HL-60 (cell line): ENCODE results near the gene ALX4.

Source experiments
- DNase-seq, 2 experiments: peaks; one replicate each; pipeline ENCODE4 v3.0.0-alpha.2; 2010 to 2020; ENCODE audit warnings: low read depth in 1 of 2, low spot score in 1 of 2
- H3K27ac ChIP-seq: fragments of 250-450 bp; sonication (Bioruptor Pico); replicated peaks from 2 replicates; pipeline ENCODE4 v1.5.1; 2020; ENCODE audit warnings: mild to moderate bottlenecking, moderate library complexity
- H3K27me3 ChIP-seq: fragments of 250-450 bp; sonication (Bioruptor Pico); 2 replicates; pipeline ENCODE4 v1.5.1; 2021; ENCODE audit warnings: mild to moderate bottlenecking, moderate library complexity; ENCODE audit not compliant: insufficient read depth, poor library complexity, severe bottlenecking
- H3K4me3 ChIP-seq: replicated peaks from 2 replicates; pipeline ENCODE4 v1.5.1; 2011; ENCODE audit warnings: mild to moderate bottlenecking, control low read depth, low read length; ENCODE audit not compliant: insufficient read depth
- CTCF ChIP-seq: IDR thresholded peaks from one replicate; pipeline ENCODE4 v1.5.1; 2011; ENCODE audit warnings: low read length, control low read depth, inconsistent platforms; ENCODE audit not compliant: insufficient read depth
- GABPA ChIP-seq: IDR thresholded peaks from 2 replicates; pipeline ENCODE4 v1.6.1; 2012; ENCODE audit warnings: low read depth
- POLR2AphosphoS5 ChIP-seq: IDR thresholded peaks from 2 replicates; pipeline ENCODE4 v1.6.1; 2012; ENCODE audit warnings: low read depth
- REST ChIP-seq: IDR thresholded peaks from 2 replicates; pipeline ENCODE4 v1.6.1; 2012; ENCODE audit warnings: low read depth; ENCODE audit not compliant: insufficient replicate concordance
- SPI1 ChIP-seq: IDR thresholded peaks from 2 replicates; pipeline ENCODE4 v1.6.1; 2012; ENCODE audit warnings: low read depth, mild to moderate bottlenecking, borderline replicate concordance

Gene ALX4

GRCh38 chr11:44332665-44333064 is 22.7 kb upstream of the ALX4 start:
- no peak overlapping the region for H3K27ac ChIP-seq
- H3K4me3 ChIP-seq: no peak overlapping the region
- no peak for DNase-seq
- peaks cover 9% of the 10 kb centered on the region for H3K27me3 ChIP-seq
- TF ChIP-seq POLR2AphosphoS5: no peak
- no peak for TF ChIP-seq GABPA
- no peak for TF ChIP-seq REST

DNA sequence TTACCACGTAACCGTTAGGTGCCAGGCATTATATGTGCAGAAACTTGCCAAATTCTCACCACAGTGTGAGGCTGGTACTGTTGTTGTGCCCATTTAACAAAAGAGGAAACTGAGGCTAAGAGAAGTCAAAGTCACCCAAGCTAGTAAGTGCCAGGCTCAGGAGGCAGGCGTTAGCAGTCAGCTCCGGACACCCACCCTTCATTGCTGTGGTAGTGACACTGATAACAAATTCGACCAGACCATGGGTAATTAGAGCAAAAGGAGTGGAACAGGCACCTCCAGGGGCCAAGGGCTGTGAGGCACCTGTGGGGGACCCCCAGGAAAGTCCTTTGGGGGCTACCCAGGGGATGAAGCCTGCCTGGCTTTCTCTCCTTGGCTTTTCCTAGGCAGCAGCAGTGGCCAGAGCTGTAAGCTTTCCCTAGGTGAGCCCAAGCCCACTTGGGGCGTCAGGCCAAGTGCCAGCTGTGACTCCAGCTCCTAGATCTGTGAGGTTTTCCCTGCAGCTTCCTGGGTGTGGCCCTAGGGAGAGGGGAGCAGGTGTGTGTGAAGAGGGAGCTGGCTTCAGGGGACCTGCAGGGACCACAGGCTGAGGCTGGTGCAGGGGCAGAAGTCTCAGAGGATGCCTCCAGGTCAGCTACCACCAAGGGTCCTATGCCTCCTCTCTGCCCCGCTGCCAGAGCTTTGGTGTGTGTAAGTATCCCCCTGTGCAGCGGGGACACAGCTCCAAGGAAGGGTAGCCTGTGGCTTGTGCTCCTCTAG is 19.7 kb upstream of the ALX4 start:
- Histone ChIP-seq H3K27ac (no peak overlapping the region), H3K4me3 (no peak overlapping the region), H3K27me3 (peaks cover 18% of the 10 kb centered on the region)
- no peak for DNase-seq
- no peak for TF ChIP-seq CTCF
- no peak for TF ChIP-seq REST
- TF ChIP-seq GABPA: no peak
- TF ChIP-seq POLR2AphosphoS5: no peak
- TF ChIP-seq SPI1: no peak

DNA sequence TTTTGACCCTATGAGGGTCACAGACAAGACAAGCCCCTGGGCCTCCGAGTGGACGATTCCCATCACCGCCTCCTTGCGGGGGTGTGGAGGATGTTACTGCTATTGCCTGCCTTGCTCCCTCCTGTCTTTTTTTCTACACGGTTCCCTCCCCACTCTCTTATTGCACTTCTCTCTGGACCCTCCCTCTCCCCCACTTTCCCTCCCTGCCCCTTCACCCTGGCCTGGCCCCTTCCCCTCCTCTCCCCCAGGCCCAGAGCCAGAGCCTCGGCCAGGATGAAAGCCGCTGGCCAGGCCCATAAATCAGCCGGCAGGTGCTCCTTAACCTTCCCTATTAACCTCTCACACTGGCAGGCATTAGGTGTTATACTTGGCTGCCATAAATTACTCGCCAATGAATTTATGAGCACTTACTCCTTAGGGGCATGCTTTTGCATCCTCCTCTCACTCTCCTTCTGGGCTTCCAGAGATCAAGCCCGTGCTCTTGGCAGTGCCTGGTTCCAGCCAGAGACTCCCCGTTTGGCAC is 18.3 kb upstream of the ALX4 start:
- no peak for DNase-seq
- TF ChIP-seq GABPA (no peak), POLR2AphosphoS5 (no peak), REST (no peak), CTCF (no peak), SPI1 (no peak)
- Histone ChIP-seq H3K4me3 (no peak overlapping the region), H3K27me3 (peaks cover 27% of the 10 kb centered on the region), H3K27ac (no peak overlapping the region)
